Measurements from ENCODE around the gene FOSL2. TPM values are rescaled to one million over a fixed set of nuclear protein-coding genes. Genes with fewer than 3 reads are reported as not detected.

FOSL2 gene
- total RNA-seq, 2 donors from 2014 or later: 27.5 to 33.9 TPM

DNA sequence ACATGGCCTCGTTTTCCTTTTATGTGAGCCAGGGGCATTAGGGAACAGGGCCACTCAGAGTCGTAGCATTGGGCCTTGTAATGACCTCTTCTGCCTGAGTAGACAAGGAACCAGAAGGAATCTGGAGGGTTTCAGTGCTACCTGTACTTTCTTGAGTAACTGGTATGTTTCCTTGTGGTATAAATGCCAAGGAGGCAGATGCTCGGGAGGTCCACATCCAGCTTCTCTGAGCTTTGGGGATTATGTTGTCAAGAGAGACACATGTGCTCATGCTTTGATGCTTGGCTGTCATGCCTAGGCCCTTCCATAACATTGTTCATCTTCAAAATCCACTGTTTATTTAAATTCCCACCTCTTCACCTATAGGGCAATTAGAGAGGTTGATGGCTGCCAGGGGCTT is 26.3 kb downstream of the FOSL2 start:
- H3K27ac ChIP-seq: peak overlapping the region in 1 of 4 donors; percentile 0
- 96 to 100% methylated on average over 3 of the region's 3 CpGs for WGBS, 2 donors
- ATAC-seq: no peak
- H3K4me1 ChIP-seq: peaks cover 21% of the 10 kb centered on the region
- H3K36me3 ChIP-seq (replicated peaks in 1 of 2; ENCODE audit: insufficient read depth in 1 of 2, low read depth in 2 of 2): peaks cover 0 to 6% of the 10 kb centered on the region in 2 donors
- intact Hi-C loops (cut with DNase I): no loop called here
- H3K4me3 ChIP-seq: no peak overlapping the region
- H3K9me3 ChIP-seq: no peaks in the 10 kb centered on the region
- DNase-seq: no peak
- no peak for TF ChIP-seq POLR2A (IDR thresholded peaks at IDR 0.05)
- TF ChIP-seq, protein P1, sequence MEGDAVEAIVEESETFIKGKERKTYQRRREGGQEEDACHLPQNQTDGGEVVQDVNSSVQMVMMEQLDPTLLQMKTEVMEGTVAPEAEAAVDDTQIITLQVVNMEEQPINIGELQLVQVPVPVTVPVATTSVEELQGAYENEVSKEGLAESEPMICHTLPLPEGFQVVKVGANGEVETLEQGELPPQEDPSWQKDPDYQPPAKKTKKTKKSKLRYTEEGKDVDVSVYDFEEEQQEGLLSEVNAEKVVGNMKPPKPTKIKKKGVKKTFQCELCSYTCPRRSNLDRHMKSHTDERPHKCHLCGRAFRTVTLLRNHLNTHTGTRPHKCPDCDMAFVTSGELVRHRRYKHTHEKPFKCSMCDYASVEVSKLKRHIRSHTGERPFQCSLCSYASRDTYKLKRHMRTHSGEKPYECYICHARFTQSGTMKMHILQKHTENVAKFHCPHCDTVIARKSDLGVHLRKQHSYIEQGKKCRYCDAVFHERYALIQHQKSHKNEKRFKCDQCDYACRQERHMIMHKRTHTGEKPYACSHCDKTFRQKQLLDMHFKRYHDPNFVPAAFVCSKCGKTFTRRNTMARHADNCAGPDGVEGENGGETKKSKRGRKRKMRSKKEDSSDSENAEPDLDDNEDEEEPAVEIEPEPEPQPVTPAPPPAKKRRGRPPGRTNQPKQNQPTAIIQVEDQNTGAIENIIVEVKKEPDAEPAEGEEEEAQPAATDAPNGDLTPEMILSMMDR (IDR thresholded peaks at IDR 0.05): no peak
- H3K27me3 ChIP-seq: no peaks in the 10 kb centered on the region

DNA sequence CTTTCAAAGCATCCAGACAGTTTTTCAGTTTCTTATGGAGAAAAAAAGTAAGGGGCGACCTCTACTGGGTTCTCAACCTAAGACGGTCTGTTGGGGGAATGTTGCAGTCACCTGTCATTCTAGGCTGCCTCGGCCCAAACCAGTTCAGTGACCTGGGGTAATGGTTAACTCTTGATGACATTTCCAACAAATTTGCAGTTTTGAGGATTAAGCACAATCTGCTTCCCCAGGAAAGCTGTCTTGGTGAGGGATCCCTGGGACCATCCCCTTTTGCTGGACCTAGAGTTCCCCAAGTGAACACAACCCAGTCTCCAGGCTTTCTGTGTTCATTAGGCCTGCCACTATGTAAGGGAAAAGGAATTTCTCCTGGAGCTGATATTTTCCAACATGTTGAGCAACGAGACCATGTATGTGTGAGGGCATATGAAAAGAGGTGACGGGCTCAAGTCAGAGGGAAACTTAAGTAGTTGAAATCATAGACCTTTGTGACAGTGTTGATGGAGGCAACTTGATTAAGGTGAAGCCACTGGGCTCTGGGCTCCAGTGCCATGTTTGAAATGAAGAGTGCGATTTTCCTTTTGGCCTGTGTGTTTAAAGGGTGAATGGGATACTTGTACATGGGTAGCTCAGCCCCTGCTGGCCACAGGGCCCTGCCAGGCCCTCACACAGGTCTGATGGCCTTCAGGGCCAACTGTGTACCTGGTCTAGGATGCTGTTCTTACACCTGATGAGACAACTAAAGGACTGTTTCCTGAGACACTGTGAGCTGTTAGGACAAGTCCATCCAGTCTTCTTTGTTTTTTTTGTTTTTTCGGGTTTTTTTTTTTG is 27.0 kb downstream of the FOSL2 start:
- no peak for DNase-seq
- peaks cover 0 to 4% of the 10 kb centered on the region in 2 donors for H3K36me3 ChIP-seq (replicated peaks in 1 of 2; ENCODE audit: insufficient read depth in 1 of 2, low read depth in 2 of 2)
- intact Hi-C loops (cut with DNase I): no loop called here
- no peak overlapping the region for H3K4me3 ChIP-seq
- no peaks in the 10 kb centered on the region for H3K27me3 ChIP-seq
- H3K27ac ChIP-seq: peak overlapping the region in 1 of 4 donors; percentile 0
- WGBS, 2 donors: 56 to 59% methylated on average over 7 of the region's 7 CpGs
- peaks cover 27% of the 10 kb centered on the region for H3K4me1 ChIP-seq
- ATAC-seq: no peak
- no peaks in the 10 kb centered on the region for H3K9me3 ChIP-seq
- TF ChIP-seq, protein P1 (IDR thresholded peaks at IDR 0.05): no peak
- TF ChIP-seq POLR2A (IDR thresholded peaks at IDR 0.05): no peak

DNA sequence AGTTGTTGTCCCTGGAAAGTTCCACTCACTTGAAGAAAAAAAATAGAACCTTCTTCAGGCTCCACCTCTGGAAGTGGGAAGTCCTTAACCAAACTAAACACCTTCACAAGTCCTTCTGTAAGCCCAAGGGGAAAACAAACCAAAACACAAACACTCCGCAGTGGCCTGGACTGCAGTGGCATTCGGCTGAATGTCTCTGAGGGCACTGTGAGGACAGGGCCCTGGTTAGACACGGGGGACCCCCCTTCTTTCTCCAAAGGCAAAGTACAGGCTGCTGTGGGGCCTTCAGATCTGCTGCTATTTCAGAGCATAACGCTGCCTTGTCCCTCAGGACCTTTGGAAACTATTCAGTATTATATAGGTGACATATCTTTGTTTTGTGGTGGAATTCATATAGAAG is 28.1 kb downstream of the FOSL2 start:
- Histone ChIP-seq H3K36me3 (replicated peaks in 1 of 2; ENCODE audit: insufficient read depth in 1 of 2, low read depth in 2 of 2) (no peaks in the 10 kb centered on the region), H3K4me1 (peaks cover 27% of the 10 kb centered on the region), H3K9me3 (no peaks in the 10 kb centered on the region), H3K4me3 (no peak overlapping the region), H3K27ac (no peak overlapping the region), H3K27me3 (no peaks in the 10 kb centered on the region)
- ATAC-seq: no peak
- no peak for DNase-seq
- intact Hi-C loops (cut with DNase I): no loop called here
- 66 to 82% methylated on average over 4 of the region's 4 CpGs for WGBS, 2 donors
- no peak for TF ChIP-seq POLR2A (IDR thresholded peaks at IDR 0.05)
- TF ChIP-seq, protein P1 (IDR thresholded peaks at IDR 0.05): no peak

DNA sequence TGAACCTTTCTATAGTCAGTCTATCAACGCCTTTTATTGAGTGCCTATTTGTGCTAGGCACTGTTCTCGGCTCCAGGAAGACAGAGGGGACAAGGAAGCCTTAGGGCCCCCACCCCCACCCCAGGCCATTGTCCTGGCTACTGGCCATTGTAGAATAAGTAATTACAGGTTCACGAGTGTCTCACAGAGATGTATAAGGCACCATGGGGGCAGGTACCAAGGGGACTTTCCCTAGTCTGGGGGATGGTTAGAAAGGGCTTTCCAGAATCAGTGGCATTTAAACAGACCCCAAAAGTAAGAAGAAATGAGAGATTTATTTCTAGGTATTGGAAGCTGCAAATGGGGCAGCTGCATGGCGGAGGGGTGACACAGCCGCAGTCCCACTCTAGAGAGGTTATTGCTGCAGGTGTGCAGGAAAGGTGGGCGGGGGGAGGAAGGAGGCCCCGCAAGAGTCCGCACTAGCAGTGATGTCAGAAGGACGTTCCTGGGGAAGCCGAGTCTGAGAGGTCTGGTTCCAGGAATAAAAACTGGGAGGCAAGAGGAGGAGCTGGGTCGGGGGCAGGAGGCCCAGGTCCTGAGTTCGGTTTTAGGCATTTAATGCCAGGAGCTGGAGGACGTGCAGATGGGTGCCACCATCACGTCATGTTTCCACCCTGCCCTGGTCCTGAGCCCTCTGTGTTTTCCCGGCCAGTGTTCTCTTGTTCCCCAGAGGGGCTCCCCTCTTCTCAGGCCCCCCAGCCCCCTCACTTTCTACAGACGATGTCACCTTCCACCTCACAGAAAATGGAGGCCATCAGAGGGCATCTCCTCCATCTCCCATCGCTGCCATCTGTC is 30.5 kb downstream of the FOSL2 start:
- peaks cover 22% of the 10 kb centered on the region for H3K4me1 ChIP-seq
- ATAC-seq: no peak
- no peaks in the 10 kb centered on the region for H3K9me3 ChIP-seq
- no peaks in the 10 kb centered on the region for H3K36me3 ChIP-seq (replicated peaks in 1 of 2; ENCODE audit: insufficient read depth in 1 of 2, low read depth in 2 of 2)
- 71 to 79% methylated on average over 17 of the region's 17 CpGs for WGBS, 2 donors
- H3K4me3 ChIP-seq: no peak overlapping the region
- H3K27ac ChIP-seq: peak overlapping the region in 1 of 4 donors; percentile 44
- no peak for TF ChIP-seq POLR2A (IDR thresholded peaks at IDR 0.05)
- TF ChIP-seq, protein P1 (IDR thresholded peaks at IDR 0.05): no peak
- no peaks in the 10 kb centered on the region for H3K27me3 ChIP-seq
- DNase-seq: no peak
- intact Hi-C loops (cut with DNase I): no loop called here
